GM18909 (cell line): ENCODE measurements around the gene SLIT3.

Experiments
- ATAC-seq: cut with Tn5 transposase; IDR thresholded peaks from one replicate; pipeline ENCODE4 v1.9.1; 2021; ENCODE audit warnings: mild to moderate bottlenecking; ENCODE audit not compliant: unreplicated experiment, poor library complexity

Gene SLIT3

DNA sequence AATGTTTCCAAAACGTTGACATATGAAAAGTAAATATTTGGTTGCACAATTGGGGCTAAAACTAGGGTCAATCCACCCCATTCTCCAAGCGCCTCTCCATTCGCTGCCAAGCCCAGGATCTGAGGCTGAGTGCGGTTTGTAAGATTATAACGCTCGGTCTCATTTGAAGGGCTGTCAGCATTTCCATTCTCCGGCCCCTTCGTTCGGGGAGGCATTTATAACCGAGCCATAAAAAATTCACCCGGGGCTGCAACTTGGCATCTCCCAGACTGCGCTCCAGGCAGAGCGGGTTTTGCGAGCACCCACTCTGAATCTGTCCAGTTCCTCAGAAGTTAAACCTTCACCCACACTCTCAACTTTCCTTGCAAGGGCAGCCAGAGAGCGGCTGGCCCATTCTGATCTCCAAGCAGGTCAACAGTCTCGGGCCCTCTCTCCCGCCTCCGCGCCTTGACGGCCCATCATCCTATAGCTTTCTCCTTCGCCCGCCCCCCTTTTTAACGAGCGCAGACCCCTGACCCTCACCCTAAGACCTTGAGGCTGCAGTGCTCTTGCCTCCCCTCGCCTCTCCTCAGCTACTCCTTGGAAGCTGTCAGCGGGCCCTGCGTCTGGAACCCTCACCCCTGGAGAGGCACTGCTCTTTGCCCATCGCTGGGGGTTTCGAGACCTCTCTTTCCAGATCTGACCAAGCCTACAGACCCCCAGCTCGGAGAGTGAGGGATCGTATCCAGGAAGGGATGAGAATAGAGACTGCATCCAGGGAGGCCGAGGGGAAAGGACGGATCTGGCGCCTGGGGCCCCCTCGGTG lies 1.1 kb downstream of the SLIT3 start:
- ATAC-seq = no peak

DNA sequence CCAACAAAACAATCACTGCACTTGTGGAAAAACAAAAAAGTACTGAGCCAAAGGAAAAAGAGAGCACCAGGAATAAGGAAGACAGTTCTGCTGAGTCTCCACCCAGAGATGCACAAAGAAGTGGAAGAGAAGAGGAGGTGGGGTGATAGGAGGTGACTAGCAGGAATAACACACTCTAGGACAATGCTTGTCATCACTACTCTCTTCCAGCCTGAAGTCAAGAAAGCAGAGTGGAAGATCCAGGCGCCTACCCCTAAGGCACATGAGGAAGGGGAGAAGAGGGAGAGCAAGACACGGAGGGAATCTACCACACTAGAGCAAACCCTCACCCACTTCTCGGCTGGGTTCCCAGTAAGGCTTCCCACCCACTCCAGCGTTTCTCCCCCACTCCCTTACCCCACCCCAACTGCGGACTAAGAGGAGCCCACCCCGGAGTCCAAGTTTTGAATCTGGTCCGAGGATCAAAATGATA lies 1.7 kb downstream of the SLIT3 start:
- ATAC-seq = no peak

DNA sequence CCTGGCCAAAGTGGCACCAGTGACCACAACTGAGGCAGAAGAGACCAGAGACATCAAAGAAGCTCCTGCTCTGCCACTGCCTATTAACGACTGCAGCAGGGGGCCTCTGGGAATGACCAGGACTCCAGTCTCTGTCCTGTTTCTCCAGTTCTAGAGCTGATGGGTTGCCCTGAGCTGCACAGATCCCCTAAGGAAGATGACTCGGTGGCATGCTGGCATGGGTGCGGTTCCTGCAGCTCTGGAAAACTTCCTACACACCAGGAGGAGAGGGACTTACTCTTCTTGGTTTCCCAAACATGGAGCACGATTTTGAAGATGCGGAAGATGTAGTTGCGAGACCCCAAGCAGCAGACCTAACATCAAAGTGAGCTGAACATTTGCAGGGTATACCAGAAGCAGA lies 2.7 kb downstream of the SLIT3 start:
- no peak for ATAC-seq

DNA sequence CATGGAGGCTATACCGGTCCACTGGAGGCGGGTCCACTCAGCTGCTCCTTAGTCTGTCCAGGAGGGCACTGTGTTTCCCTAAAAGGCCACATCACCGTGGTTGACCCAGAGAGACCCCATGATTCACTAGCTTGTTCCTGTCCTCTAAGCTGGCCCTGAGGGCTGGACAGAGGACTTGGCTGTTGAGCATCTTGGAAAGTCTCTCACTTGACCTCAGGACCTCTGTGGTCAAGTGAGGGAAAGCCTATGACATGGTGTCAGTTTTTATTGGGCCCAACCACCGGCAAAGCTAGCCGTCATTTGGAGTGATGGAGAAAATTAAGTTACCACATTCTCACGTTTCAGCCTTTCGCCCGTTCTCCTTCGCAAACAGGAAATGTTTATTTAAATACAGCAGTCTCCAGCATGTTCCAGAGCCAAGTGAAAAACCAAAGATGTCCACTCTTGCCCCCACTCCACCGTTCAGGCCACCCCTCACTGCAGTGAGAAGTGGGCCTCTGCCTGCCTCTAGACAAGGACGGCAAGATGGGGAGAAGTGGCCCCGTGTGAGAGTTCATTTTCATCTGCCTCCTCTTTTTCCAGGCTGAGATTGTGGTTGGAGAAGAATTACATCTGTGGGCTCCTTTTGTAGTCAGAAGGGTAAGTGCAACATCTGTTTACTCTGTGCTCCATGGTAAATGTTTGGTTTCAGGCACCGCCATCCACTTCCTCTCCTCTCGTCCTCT lies 4.4 kb downstream of the SLIT3 start:
- ATAC-seq = no peak

DNA sequence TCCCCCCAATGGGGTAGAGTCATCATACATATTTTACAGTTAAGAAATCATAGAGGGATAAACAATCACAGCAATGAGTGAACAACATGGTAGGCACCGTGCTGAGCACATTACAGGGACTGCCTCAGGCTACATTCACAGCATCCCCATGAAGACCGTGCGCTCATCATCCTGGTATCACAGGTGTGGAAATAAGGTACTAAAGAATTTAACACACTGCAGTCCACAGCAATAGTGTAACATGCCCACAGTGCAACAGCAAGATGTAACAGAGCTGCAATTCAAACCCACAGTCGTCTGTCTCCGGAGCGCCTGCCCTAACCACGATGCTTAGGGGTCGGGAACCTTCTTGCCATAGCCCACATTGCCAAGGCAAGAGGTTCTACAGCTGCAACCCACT lies 5.6 kb downstream of the SLIT3 start:
- ATAC-seq = no peak

DNA sequence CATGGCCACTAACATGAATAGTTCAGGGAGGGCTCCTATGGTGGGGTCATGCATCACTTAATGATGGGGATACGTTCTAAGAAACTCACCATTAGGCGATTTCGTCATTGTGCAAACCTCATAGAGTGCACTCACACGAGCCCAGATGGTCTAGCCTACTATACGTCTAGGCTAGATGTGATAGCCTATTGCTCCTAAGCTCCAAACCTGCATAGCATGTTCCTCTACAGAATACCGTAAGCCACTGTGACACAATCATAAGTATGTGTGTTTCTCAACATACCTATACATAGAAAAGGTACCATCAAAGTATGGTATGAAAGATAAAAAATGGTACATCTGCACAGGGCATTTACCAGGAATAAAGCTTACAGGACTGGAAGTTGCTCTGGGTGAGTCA lies 6.3 kb downstream of the SLIT3 start:
- ATAC-seq = no peak

DNA sequence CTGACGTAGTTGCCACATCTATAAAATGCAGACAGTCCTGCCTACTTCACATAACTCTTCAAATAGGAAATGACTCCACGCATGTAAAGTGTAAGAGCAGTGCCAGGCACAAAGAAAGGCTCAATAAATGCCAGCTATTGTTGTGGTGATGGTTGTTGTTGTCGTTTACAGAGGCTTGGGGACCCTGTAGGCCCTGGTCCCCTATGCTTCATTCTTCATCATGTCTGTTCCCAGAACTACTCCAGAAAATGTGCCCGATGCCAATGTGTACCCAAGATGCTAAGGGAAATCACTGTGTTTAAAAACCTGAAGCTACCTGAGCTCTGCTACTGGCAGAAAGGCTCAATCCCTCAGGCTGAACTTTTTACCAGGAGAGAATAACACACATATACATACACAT lies 9.1 kb downstream of the SLIT3 start:
- no peak for ATAC-seq

DNA sequence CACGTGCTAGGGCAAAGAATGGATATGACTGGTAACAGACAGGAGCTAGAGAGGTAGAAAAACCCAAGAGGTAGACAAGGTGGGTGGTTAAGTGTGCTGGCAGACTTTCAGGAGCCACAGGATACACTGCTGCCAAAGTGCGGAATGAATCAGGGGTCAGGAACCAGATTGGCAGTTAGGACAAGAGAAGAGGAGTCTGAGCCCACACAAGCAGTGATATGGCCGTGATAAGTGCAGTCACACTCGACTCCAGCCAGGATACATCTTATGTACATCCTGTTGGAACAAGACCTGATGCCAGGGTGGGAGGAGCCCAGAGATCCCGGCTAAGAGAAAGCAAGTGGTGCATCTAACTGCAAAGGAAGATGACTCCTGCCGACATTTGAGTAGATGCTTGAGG lies 10.0 kb downstream of the SLIT3 start:
- ATAC-seq = no peak

DNA sequence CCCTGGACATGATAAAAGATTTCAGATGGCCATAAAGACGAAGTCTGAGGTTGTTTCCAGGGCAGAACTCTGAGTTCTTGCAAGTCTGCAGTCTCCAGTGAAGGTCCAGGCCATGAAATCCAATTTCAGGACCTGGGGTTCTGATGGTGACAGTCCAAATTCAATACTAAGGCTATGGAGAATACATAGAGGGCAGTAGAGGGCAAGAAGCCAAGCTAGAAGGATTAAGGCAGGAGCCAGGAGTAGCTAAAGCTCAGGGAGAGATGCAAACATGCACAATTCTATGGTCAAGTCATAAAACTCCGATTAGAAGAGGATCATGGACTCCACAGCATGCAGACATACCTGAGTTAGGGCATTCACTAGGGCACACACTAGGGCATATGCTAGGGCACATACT lies 11.4 kb downstream of the SLIT3 start:
- ATAC-seq = no peak

DNA sequence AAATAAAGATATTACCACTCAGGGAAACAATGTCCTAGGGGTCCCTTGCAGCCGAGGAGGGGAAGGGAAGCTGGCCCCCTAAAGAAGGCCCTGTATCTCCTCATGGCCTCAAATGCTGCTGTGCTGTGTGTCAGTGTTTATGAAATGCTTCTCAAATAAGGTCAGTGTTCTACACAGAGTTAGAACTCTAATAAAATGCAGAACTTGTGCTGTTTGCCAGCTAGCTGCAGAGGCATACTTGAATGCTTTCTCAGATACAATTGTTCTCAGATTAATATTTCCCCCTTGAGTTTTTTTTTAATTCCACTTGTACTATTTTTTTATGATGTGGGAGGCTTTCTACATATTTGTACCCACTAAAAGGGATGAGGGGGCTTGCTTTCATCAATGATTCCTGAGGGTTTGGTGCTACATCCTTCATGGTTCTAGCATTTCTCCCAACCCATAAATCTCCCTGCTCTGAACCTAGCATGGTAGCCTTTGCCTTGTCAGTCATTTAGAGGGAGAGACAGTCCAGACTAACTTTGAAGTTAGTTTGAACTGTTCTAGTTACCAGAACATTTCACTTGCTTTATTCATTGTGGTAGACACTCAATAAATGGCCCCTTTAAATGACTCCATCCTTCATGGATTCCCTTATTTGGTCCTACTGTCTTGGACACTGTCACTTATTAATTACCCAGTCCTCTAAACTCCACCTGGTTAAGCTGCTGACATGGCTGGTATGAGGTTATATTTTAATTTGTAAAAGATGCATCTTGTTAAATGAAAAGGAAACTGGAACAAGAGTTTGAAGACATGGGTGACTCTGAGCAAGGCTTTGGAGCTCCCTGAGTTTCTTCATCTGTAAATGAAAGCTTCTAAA lies 12.6 kb downstream of the SLIT3 start:
- ATAC-seq = no peak

DNA sequence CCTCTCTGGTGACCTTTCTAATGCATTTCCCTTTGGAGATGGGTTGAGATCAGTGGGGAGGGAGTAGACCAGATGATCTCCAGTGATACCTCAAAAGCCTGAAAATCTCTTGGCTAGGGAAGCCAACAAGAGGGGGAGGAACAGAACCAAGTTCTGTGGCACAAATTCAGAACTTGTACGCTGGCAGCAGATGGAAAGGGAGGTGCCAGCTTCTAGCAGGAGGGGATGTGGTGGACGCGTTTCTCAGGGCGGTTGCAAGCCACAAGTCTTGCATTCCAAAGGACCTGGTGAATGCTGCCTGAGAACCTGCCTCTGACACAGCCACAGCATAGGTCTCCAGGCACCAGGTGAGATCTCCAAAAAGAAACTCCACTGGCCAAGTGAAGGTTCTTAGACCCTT lies 13.4 kb downstream of the SLIT3 start:
- no peak for ATAC-seq

DNA sequence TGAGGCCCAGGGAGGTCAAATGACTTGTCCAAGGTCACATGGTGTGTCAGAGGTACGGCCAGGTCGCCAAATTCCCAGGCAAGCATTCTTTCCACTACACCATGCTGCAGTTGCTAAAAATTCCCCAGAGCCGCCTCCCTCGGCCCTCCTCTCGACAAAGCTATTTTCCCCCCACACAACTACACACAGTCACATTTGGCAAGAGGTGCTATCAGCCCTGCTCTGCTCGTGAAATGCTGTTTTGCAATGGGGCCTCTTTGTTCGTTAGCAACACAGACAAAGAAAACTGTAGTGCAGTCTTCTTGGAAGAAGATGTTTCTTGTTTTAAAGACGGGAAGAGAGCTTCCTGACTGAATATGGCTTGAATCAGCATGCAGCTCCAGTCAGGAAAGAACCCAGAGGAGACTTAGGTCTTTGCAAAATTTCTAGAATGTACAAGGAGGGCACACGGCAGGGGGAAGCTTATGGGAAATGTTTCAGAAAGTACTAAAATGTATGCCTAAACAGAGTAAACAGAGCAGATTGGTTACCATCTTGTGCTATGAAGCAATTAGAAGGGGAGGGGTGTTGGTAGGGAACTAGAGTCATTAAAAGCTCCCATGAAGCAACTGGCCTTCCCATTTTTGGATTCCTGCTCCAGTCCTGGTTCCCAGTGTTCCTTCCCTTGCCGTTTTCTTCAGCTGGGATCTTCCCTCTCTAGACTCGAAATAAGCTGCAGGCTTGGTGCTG lies 14.2 kb downstream of the SLIT3 start:
- ATAC-seq = no peak

DNA sequence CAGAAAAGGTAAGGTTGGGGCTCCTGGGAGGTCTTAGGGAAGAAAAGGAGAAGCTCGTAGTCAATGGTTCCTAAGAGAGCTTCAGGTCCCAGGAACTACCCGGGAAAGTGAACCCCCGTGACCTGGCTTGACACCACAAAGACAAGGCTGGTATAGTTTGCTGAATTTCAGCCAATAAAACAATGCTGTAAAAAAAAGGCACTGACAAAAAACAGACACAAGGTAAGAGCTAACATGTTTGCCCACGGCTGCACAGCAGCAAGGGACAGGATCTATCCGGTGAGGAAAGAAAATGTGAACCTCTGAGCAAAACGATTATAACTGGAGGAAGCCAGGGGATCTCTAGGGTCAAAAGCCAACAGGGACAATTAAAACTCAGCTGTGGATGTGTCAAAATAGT lies 17.1 kb downstream of the SLIT3 start:
- no peak for ATAC-seq

DNA sequence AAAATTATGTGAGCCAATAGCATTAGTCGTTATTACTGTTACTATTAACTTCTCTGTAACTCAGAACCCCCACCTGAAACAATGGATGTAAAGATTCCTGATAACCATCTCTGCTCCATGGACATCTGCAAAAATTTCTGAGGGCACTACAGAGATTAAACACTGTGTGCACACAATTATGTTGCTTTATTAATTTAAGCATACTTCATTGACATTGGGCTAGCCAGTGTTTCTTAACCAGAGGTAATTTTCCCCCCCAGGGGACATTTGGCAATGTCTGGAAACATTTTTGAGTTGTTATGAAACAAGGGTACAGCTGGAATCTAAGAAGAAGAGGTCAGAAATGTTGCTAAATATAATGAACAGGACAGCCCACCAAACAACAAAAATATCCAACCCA lies 19.3 kb downstream of the SLIT3 start:
- no peak for ATAC-seq

DNA sequence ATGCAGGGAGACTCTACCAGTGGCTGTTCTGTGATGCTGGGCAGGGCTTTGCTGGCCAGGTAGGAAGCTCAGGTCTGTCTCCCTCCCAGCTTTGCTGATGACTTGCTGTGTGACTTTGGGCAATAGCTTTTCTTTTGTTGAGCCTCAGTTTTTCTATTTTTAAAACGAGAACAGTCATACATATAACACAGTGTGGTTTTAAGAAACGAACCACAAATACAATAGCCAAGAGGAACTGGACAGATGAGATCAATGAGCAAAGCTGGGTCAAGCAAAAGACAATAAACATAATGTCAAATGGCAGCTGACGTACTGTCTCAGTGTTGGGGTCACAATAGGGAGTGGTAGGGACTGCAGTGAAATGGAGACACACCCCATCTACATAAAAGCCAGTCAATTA lies 20.2 kb downstream of the SLIT3 start:
- no peak for ATAC-seq

DNA sequence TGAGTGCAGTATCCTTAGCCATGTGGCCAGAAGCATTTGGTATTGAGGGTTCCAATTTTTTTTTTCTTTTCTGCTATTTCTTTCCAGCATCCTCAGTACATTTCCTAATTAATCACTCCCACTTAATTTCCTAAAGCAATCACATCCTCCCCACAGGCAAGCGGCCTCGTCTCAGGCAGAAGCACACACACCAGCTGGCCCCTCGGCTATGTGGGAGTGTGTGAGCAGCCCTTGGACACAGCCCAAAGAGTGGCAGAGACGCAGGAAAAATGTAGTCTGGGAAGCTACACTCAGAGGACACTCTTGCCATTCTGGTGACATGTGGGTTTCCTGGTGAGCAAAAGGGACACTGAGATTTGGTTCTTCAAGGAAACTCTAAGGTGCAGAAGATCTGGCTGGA lies 20.7 kb downstream of the SLIT3 start:
- no peak for ATAC-seq

DNA sequence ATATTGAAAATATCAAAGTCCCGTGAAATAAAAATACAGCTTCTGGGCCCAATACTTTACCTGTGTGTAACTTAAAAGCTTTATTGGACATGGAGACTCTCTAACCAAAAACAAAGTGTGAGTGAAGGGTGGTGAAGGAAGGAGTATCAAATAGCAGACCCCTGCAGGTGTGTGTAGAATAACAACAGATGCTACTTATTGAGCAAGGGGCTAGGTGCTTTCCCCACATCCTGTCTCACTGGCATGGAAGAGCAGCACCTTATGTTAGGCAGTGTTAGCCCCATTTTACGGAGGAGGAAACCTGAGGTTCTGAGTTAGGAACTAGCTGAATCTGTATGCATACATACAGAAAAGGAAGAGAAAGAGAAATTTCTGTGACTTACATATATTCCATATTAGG lies 21.8 kb downstream of the SLIT3 start:
- no peak for ATAC-seq

DNA sequence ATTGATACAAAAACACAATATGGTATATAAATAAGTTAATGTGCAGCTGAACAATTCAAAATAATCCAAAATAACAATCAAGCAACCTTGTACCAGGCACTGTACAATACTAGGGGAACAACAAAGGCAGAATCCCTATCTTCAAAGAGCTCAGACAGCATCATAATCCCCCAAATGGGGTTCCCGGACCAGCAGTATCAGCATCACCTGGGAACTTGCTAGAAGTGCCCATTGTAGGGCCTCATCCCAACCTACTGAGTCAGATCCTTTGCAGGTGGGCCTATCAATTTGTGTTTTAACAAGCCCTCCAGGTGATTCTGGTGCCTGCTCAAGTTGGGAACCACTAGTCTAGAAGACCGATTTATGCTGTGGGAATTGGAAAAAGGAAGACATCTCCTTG lies 27.1 kb downstream of the SLIT3 start:
- ATAC-seq = no peak

DNA sequence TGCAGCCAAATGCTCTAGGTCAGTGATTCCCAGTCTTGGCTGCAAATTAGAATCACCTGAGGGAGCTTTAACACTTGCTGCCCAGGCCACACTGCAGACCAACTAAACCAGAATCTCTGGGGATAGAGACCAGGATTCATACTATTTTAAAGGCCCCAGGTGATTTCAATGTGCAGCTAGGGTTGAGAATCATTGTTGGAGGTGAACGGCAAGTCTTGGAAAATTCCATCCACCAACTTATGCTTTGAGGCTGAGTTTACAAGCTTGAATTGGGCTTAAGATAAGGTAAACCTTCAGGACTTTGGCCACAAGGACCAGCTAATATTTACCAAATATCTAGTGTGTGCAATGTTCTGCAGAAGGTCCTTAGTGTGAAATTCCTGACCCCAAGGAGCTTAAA lies 27.5 kb downstream of the SLIT3 start:
- ATAC-seq = no peak

DNA sequence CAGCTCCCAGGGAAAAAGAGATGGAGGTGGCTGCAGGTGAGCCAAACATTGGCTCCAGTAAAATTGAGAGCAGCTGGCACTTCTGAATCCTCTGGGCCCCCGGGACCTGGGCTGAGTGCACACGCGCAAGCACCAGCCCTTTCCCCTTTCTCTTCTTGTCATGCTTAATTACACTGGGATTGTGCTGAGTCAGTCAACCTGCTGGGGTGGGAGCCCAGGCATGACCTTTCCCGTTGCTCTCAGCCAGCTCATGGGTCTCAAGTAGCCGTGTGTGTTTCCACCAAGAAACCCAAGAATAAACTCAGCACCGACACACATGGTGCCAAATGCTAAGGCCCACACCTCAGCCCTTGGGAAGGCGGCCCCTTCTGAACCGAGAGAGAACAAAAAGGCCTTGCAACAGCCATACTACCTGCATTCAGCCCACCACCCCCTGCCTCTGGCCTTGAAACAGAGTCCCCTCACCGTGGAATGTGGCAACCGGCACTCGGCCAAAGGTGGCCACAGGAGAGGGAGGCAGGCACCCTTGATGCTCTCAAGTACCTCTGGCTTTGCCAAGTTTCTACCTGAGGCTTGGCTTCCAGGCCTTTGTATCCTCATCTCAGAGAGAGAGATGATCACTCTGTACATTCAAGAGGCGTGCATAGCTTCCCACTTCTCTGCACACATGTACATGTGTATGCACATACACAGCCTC lies 28.1 kb downstream of the SLIT3 start:
- ATAC-seq = no peak
